Measurements from ENCODE around the gene ATP11B. TPM values are rescaled to one million over a fixed set of nuclear protein-coding genes. Genes with fewer than 3 reads are reported as not detected.

ATP11B gene
- total RNA-seq, 1 experiment from 2014 or later = 48.8 TPM

Other genes starting within 250 kb of the ATP11B start
- gene DCUN1D1, start 187.0 kb downstream of the ATP11B start, total RNA-seq (2014; rRNA removed) = 19.5 and 39.7 TPM in 2 replicates

All from PC-3 (cell line).